ENCODE data around the gene OPHN1.

The OPHN1 gene

DNA sequence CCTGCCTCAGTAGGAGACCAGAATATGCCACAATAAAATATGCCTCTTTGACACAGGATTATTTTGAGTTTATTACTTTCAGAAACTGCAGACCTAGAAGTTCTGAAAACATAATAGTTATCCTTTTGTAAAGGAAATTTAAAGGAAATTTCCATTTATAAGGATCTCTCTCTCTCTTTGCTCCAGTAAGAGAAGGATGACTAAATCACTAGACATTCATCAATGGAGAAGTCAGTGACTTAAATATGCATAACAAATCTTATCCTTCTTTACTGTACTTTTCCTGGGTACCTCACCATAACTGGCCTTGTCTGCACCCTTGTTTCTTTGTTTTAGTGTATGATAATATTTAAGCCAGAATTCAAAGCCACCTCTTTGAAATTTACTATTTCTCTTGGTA is 28.3 kb upstream of the OPHN1 start:
- CTCF ChIA-PET: no interaction called here
- no peak for DNase-seq (ENCODE audit: extremely low spot score)
- POLR2A ChIA-PET: no interaction called here
- TF ChIP-seq, protein P1, sequence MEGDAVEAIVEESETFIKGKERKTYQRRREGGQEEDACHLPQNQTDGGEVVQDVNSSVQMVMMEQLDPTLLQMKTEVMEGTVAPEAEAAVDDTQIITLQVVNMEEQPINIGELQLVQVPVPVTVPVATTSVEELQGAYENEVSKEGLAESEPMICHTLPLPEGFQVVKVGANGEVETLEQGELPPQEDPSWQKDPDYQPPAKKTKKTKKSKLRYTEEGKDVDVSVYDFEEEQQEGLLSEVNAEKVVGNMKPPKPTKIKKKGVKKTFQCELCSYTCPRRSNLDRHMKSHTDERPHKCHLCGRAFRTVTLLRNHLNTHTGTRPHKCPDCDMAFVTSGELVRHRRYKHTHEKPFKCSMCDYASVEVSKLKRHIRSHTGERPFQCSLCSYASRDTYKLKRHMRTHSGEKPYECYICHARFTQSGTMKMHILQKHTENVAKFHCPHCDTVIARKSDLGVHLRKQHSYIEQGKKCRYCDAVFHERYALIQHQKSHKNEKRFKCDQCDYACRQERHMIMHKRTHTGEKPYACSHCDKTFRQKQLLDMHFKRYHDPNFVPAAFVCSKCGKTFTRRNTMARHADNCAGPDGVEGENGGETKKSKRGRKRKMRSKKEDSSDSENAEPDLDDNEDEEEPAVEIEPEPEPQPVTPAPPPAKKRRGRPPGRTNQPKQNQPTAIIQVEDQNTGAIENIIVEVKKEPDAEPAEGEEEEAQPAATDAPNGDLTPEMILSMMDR (IDR thresholded peaks at IDR 0.05; ENCODE audit: control extremely low read depth, extremely low read depth, low read depth, missing control alignments): no peak

DNA sequence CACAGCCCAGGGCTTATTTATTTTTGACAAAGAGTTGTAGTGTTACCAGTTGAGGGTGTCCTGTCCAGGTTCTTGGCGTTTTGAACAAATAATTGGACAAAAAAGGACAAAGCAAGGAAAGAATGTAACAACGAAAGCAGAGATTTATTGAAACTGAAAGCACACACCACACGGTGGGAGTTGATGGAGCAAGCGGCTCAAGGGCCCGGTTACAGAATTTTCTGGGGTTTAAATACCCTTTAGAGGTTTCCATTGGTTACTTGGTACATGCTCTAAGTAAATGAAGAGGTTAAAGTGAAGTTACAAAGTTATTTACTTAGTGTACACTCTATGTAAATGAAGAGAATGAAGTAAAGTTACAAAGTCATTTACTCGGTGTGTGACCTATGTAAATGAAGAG is 27.8 kb upstream of the OPHN1 start:
- ChIA-PET CTCF (no interaction called here), POLR2A (no interaction called here)
- no peak for DNase-seq (ENCODE audit: extremely low spot score)
- TF ChIP-seq, protein P1 (IDR thresholded peaks at IDR 0.05; ENCODE audit: control extremely low read depth, extremely low read depth, low read depth, missing control alignments): no peak

DNA sequence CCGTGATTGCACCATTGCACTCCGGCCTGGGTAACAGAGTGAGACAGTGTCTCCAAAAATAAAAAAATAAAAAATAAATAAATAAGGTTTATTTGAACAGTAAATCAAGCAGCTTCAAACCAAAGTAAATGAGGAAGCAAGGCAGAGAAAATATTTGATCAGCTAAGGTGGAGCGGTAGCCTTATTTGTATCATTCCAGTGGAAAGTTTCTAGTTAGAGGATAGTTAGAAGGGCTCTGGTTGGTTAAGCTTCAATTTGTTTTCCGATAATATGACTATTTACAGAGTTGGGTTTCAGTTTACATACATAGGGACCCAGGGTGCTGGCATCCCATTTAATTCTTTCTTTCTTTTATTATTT is 21.8 kb upstream of the OPHN1 start:
- POLR2A ChIA-PET: no interaction called here
- CTCF ChIA-PET: no interaction called here
- DNase-seq (ENCODE audit: extremely low spot score): no peak
- TF ChIP-seq, protein P1 (IDR thresholded peaks at IDR 0.05; ENCODE audit: control extremely low read depth, extremely low read depth, low read depth, missing control alignments): no peak

DNA sequence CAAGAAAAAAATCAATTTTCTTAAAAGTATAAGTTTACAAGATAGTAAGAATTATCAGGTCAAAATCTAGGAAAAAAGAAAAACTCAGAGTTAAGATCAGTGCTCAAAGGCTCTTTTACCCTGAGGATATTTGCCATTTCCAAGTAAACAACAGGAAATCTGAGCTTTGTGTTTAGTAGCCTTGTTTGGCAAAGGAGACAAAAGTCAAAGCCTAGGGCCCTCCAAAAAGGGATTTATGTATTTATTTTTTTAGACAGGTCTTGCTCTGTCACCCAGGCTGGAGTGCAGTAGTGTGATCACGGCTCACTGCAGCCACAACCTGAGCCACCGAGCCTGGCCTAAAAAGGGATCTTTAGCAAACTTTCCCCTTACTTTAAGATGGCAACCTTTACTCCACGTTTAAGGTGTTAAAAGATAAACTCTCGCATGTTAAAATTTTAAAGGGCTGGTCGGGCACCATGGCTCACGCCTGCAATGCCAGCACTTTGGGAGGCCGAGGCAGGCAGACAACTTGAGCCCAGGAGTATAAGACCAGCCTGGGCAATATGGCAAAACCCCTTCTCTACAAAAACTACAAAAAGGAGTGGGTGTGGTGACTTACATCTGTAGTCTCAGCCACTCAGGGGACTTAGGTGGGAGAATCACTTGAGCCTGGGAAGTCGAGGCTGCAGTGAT is 21.3 kb upstream of the OPHN1 start:
- no peak for DNase-seq (ENCODE audit: extremely low spot score)
- ChIA-PET CTCF (no interaction called here), POLR2A (no interaction called here)
- TF ChIP-seq, protein P1 (IDR thresholded peaks at IDR 0.05; ENCODE audit: control extremely low read depth, extremely low read depth, low read depth, missing control alignments): no peak

DNA sequence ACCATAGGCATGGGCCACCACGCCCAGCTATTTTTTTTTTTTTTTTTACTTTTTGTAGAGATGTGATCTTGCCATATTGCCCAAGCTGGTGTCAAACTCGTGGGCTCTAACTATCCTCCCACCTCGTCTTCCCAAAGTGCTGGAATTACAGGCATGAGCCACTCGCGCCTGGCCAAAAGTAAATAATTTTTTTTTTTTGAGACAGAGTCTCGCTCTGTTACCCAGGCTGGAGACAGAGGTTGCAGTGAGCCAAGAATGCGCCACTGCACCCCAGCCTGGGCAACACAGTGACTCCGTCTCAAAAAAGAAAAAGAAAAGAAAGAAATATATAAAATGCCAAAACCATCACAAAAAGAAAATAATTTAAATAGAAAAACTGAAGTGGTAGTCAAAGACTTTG is 18.4 kb upstream of the OPHN1 start:
- POLR2A ChIA-PET: no interaction called here
- CTCF ChIA-PET: no interaction called here
- DNase-seq (ENCODE audit: extremely low spot score): no peak
- TF ChIP-seq, protein P1 (IDR thresholded peaks at IDR 0.05; ENCODE audit: control extremely low read depth, extremely low read depth, low read depth, missing control alignments): no peak

DNA sequence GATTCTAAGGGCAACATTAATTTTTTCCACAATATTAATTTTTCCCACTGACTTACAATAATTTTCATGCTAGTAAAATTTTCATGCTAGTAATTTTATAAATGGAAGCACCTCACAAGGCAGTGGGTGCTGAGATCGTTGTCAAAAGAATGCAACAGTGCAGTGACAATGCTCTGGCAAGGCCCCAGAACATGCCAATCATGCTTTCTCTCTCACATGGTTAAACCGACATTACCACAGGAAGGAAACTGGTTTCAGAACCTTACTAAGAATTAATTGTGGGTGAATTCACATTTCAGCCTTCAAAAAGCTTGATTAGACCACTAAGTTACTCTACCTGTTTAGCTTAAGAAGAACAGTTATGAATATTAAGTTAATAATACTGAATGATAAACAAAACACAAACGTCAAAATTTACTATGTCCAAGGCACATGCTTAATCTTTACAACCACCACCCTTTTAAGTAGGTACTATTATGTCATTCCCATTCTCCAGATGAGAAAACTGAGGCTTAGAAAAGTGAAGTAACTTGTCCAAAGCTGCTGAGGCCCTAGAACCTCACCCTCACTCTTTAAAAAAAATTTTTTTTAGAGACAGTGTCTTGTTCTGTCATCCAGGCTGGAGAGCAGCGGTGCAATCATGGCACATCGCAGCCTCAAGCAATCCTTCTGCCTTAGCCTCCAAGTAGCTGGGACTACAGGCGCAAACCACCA is 10.0 kb upstream of the OPHN1 start:
- DNase-seq (ENCODE audit: extremely low spot score): no peak
- CTCF ChIA-PET: no interaction called here
- TF ChIP-seq, protein P1 (IDR thresholded peaks at IDR 0.05; ENCODE audit: control extremely low read depth, extremely low read depth, low read depth, missing control alignments): no peak
- POLR2A ChIA-PET: no interaction called here

All from GM10248 (cell line).